K562 (cell line): ENCODE results near the gene CLDN5. TPM values are rescaled to one million over a fixed set of nuclear protein-coding genes. Genes with fewer than 3 reads are reported as not detected.

ENCODE experiments used
- HEY1 ChIP-seq: fragments of 250-450 bp; sonication (Bioruptor Pico); IDR thresholded peaks from 2 replicates; pipeline ENCODE4 v1.5.0; 2020; ENCODE audit warnings: mild to moderate bottlenecking, moderate library complexity, borderline replicate concordance
- NCOA2 ChIP-seq, 2 experiments: fragments of 450-650 bp; IDR thresholded peaks; 2 replicates each; pipeline ENCODE4 v1.6.1; 2018; ENCODE audit warnings: mild to moderate bottlenecking in 2 of 2, moderate library complexity in 1 of 2; ENCODE audit not compliant: partially characterized antibody in 2 of 2
- ZNF318 ChIP-seq, 2 experiments: fragments of 450-650 bp; IDR thresholded peaks; 2 replicates each; pipeline ENCODE4 v1.6.1; 2016; ENCODE audit warnings: mild to moderate bottlenecking in 2 of 2, borderline replicate concordance in 1 of 2, low read depth in 1 of 2, moderate library complexity in 1 of 2
- polyA plus RNA-seq, 8 experiments: library from polyadenylated mRNA; depleted of rRNA in 4 of 8; stranded (reverse) in 5 of 8; unstranded in 3 of 8; fragments of >200 nt; fragmentation: Nextera tagmentation in 2 of 8; fragmentation: Illumina TruSeq in 1 of 8; extraction: Ambion mirVana in 2 of 8; extraction: Trizol in 1 of 8; gene quantifications; 2 replicates each; pipeline versions ENCODE4 v1.2.1 to v1.2.3, GENCODE V29; 2011 to 2014; ENCODE audit warnings: inconsistent platforms in 1 of 8, missing spikeins in 1 of 8
- total RNA-seq, 7 experiments: library from RNA; depleted of rRNA in 6 of 7; stranded (reverse); fragments of >200 nt in 6 of 7; fragmentation: Illumina TruSeq in 2 of 7; extraction: Trizol in 2 of 7; gene quantifications; 2 replicates each; pipeline versions ENCODE4 v1.2.1 to v1.2.3, GENCODE V29; 2011 to 2021; ENCODE audit warnings: low replicate concordance in 1 of 7

Gene CLDN5
- total and polyA plus RNA-seq, 9 of the 15 experiments (the other 6 are each of a cell fraction or from before 2014, with no cell fraction given), result 0.20 TPM; not detected in 8

- TF ChIP-seq ZNF318 (IDR thresholded peaks at IDR 0.05; ENCODE audit: borderline replicate concordance in 1 of 2, low read depth in 1 of 2) (0 out of 4 replicates have a peak, but pooled peaks of 1 of the 2 experiments have one; percentile 62), NCOA2 (IDR thresholded peaks at IDR 0.05; ENCODE audit: partially characterized antibody in 2 of 2) (no peak), HEY1 (CRISPR knock-in tag) (0 out of 2 replicates have a peak, but pooled peaks have one; percentile 54)
These were observed 16.2 kb upstream of the CLDN5 start (continued) for GRCh38 chr22:19540394-19540793.
